Neural cell (in vitro differentiated cells): ENCODE results near the gene NPHP4. TPM values are rescaled to one million over a fixed set of nuclear protein-coding genes. Genes with fewer than 3 reads are reported as not detected.

Experiments used
- H2AFZ ChIP-seq: fragments of 200-600, 300-800 bp; sonication (generic), shearing (Covaris generic); 2 replicates; pipeline ENCODE4 v1.6.0; 2014; ENCODE audit warnings: low read depth, mild to moderate bottlenecking, antibody characterized with exemption, low read length, moderate library complexity
- H3F3A ChIP-seq: fragments of 200-600 bp; shearing (Covaris generic); 2 replicates; pipeline ENCODE4 v1.6.1; 2016; ENCODE audit warnings: mild to moderate bottlenecking, moderate library complexity, mixed read lengths, antibody characterized with exemption, low read length; ENCODE audit not compliant: insufficient read depth, poor library complexity, severe bottlenecking
- H3K27ac ChIP-seq: fragments of 200-600, 300-800 bp; sonication (generic), shearing (Covaris generic); 2 replicates; pipeline ENCODE4 v1.5.1; 2014; ENCODE audit warnings: mild to moderate bottlenecking, low read length, moderate library complexity
- H3K27me3 ChIP-seq: fragments of 300-800, 200-600 bp; sonication (generic), shearing (Covaris generic); 2 replicates; pipeline ENCODE4 v1.6.0; 2014; ENCODE audit warnings: mild to moderate bottlenecking, low read depth, low read length, moderate library complexity; ENCODE audit not compliant: insufficient read depth
- H3K36me3 ChIP-seq: fragments of 300-800, 200-600 bp; sonication (generic), shearing (Covaris generic); 2 replicates; pipeline ENCODE4 v1.5.1; 2014; ENCODE audit warnings: mild to moderate bottlenecking, antibody characterized with exemption, low read length, moderate library complexity; ENCODE audit not compliant: insufficient read depth
- H3K4me2 ChIP-seq: fragments of 300-800, 200-600 bp; sonication (generic), shearing (Covaris generic); 2 replicates; pipeline ENCODE4 v1.6.0; 2014; ENCODE audit warnings: mild to moderate bottlenecking, low read length
- H3K4me3 ChIP-seq: fragments of 300-800, 200-600 bp; sonication (generic), shearing (Covaris generic); 2 replicates; pipeline ENCODE4 v1.5.1; 2014; ENCODE audit warnings: mild to moderate bottlenecking, low read length, moderate library complexity
- H3K79me2 ChIP-seq: fragments of 200-600 bp; shearing (Covaris generic); replicated peaks from 2 replicates; pipeline ENCODE4 v1.6.0; 2014; ENCODE audit warnings: mild to moderate bottlenecking, low read length, moderate library complexity; ENCODE audit not compliant: insufficient read depth
- H3K9ac ChIP-seq: fragments of 300-800, 200-600 bp; sonication (generic), shearing (Covaris generic); 2 replicates; pipeline ENCODE4 v1.6.1; 2016; ENCODE audit warnings: mild to moderate bottlenecking, low read length, mixed read lengths
- H3K9me2 ChIP-seq: fragments of 200-600 bp; shearing (Covaris generic); 2 replicates; pipeline ENCODE4 v1.6.1; 2016; ENCODE audit warnings: mild to moderate bottlenecking, low read length, mixed read lengths; ENCODE audit not compliant: insufficient read depth
- H3K9me3 ChIP-seq: fragments of 200-600, 300-800 bp; sonication (generic), shearing (Covaris generic); 2 replicates; pipeline ENCODE4 v1.6.1; 2016; ENCODE audit warnings: mild to moderate bottlenecking, mixed run types, low read length, moderate library complexity, mixed read lengths
- H4K20me1 ChIP-seq: fragments of 200-600 bp; shearing (Covaris generic); 2 replicates; pipeline ENCODE4 v1.6.1; 2016; ENCODE audit warnings: mild to moderate bottlenecking, mixed run types; ENCODE audit not compliant: insufficient read depth
- CTCF ChIP-seq: fragments of 450-650 bp; IDR thresholded peaks from 2 replicates; pipeline ENCODE4 v1.5.1; 2014; ENCODE audit warnings: antibody characterized with exemption, mild to moderate bottlenecking, moderate library complexity; ENCODE audit not compliant: poor library complexity, severe bottlenecking
- EP300 ChIP-seq: fragments of 450-650 bp; conservative IDR thresholded peaks from 2 replicates; pipeline ENCODE4 v1.6.1; 2014; ENCODE audit warnings: antibody characterized with exemption, mild to moderate bottlenecking, moderate library complexity; ENCODE audit not compliant: poor library complexity, severe bottlenecking
- EZH2 ChIP-seq: fragments of 200-600, 300-800 bp; shearing (Covaris generic), sonication (generic); IDR thresholded peaks from 2 replicates; pipeline ENCODE4 v1.6.1; 2014; ENCODE audit warnings: antibody characterized with exemption, low read length, borderline replicate concordance, mild to moderate bottlenecking; ENCODE audit not compliant: insufficient read depth, poor library complexity, severe bottlenecking
- MXI1 ChIP-seq: fragments of 450-650 bp; conservative IDR thresholded peaks from 2 replicates; pipeline ENCODE4 v1.6.1; 2014; ENCODE audit warnings: antibody characterized with exemption, mild to moderate bottlenecking; ENCODE audit not compliant: poor library complexity, severe bottlenecking
- POLR2AphosphoS5 ChIP-seq: IDR thresholded peaks from 2 replicates; pipeline ENCODE4 v1.6.1; 2012
- RAD21 ChIP-seq: fragments of 450-650 bp; conservative IDR thresholded peaks from 2 replicates; pipeline ENCODE4 v1.6.1; 2014; ENCODE audit warnings: antibody characterized with exemption, mild to moderate bottlenecking, moderate library complexity
- REST ChIP-seq: IDR thresholded peaks from 2 replicates; pipeline ENCODE4 v1.6.1; 2012; ENCODE audit warnings: borderline replicate concordance
- SMC3 ChIP-seq: fragments of 450-650 bp; conservative IDR thresholded peaks from 2 replicates; pipeline ENCODE4 v1.6.1; 2014; ENCODE audit warnings: antibody characterized with exemption, mild to moderate bottlenecking, moderate library complexity; ENCODE audit not compliant: poor library complexity
- TAF1 ChIP-seq: IDR thresholded peaks from 2 replicates; pipeline ENCODE4 v1.6.1; 2012; ENCODE audit warnings: low read depth
- polyA plus RNA-seq: library from polyadenylated mRNA; depleted of rRNA; stranded (reverse); fragments of >200 nt; gene quantifications from 2 replicates; pipeline ENCODE4 v1.2.3, GENCODE V29; 2014

The NPHP4 gene
- polyA plus RNA-seq, 1 donor from 2014 or later = 17.1 TPM

GRCh38 chr1:5839161-5839880 is 152.9 kb downstream of the NPHP4 start:
- Histone ChIP-seq H3K9me2 (no peaks in the 10 kb centered on the region), H3K4me2 (no peak overlapping the region), H3K4me3 (no peak overlapping the region), H3K27me3 (no peaks in the 10 kb centered on the region), H3K27ac (peak overlapping the region; percentile 53), H2AFZ (no peak overlapping the region), H3K9me3 (no peaks in the 10 kb centered on the region), H3K79me2 (no peaks in the 10 kb centered on the region), H3K36me3 (no peaks in the 10 kb centered on the region), H3F3A (no peaks in the 10 kb centered on the region), H3K9ac (peak overlapping the region; percentile 21), H4K20me1 (no peaks in the 10 kb centered on the region)
- TF ChIP-seq CTCF (no peak), EZH2 (no peak), RAD21 (no peak)

GRCh38 chr1:5837976-5838653 is 154.1 kb downstream of the NPHP4 start:
- no peaks in the 10 kb centered on the region for H4K20me1 ChIP-seq
- TF ChIP-seq EP300 (no peak), EZH2 (no peak), REST (no peak), TAF1 (no peak), CTCF (no peak), SMC3 (no peak), MXI1 (no peak), RAD21 (no peak), POLR2AphosphoS5 (no peak)
- no peak overlapping the region for H3K4me3 ChIP-seq
- no peak overlapping the region for H3K9ac ChIP-seq
- H3K36me3 ChIP-seq = no peaks in the 10 kb centered on the region
- H2AFZ ChIP-seq = no peak overlapping the region
- no peaks in the 10 kb centered on the region for H3K27me3 ChIP-seq
- H3K27ac ChIP-seq = no peak overlapping the region
- H3K79me2 ChIP-seq = no peaks in the 10 kb centered on the region
- H3K9me2 ChIP-seq = no peaks in the 10 kb centered on the region
- no peaks in the 10 kb centered on the region for H3K9me3 ChIP-seq
- H3F3A ChIP-seq = no peaks in the 10 kb centered on the region
- H3K4me2 ChIP-seq = no peak overlapping the region
